H1 (cell line): ENCODE data around the gene LCN10. TPM values are rescaled to one million over a fixed set of nuclear protein-coding genes. Genes with fewer than 3 reads are reported as not detected.

Source experiments
- CTCF ChIA-PET: fragments of 300-600 bp; sonication (Branson Sonifier 250); formaldehyde crosslinking; loops from one replicate; lab custom pipeline; 2021; ENCODE audit not compliant: partially characterized antibody; lab: Charles Lee
- POLR2A ChIA-PET: fragments of 300-600 bp; sonication (Branson Sonifier 250); formaldehyde crosslinking; loops from one replicate; lab custom pipeline; 2021; ENCODE audit warnings: inconsistent platforms; ENCODE audit not compliant: partially characterized antibody; lab: Charles Lee
- DNase-seq, 2 experiments: peaks; one replicate each; pipeline versions ENCODE4 v3.0.0 to v3.0.0-alpha.2; 2010 to 2022; ENCODE audit warnings: low spot score in 2 of 2, low read depth in 1 of 2, mixed read lengths in 1 of 2
- FAIRE-seq: peaks from 2 replicates; lab custom pipeline; 2011; peaks lifted over from hg19 to GRCh38; lab: Jason Lieb, UNC
- H2AFZ ChIP-seq: 2 replicates; pipeline ENCODE4 v1.8.1; 2012; ENCODE audit warnings: low read length, inconsistent platforms
- H2AK5ac ChIP-seq: 2 replicates; pipeline ENCODE4 v1.6.1; 2013; ENCODE audit warnings: low read depth, low read length
- H2BK120ac ChIP-seq: replicated peaks from 2 replicates; pipeline ENCODE3; 2013; ENCODE audit warnings: low read depth, low read length, inconsistent platforms
- H2BK12ac ChIP-seq: 2 replicates; pipeline ENCODE4 v1.6.1; 2013; ENCODE audit warnings: low read depth, low read length
- H2BK15ac ChIP-seq: 2 replicates; pipeline ENCODE4 v1.6.1; 2013; ENCODE audit warnings: low read length
- H2BK20ac ChIP-seq: 2 replicates; pipeline ENCODE4 v1.6.1; 2013; ENCODE audit warnings: low read length
- H2BK5ac ChIP-seq: 2 replicates; pipeline ENCODE4 v1.6.1; 2013; ENCODE audit warnings: low read depth, low read length
- H3K14ac ChIP-seq: 2 replicates; pipeline ENCODE4 v1.6.1; 2013; ENCODE audit warnings: inconsistent platforms; ENCODE audit not compliant: insufficient read length
- H3K18ac ChIP-seq: 2 replicates; pipeline ENCODE4 v1.6.1; 2013; ENCODE audit warnings: low read length; ENCODE audit errors: extremely low read depth
- H3K23ac ChIP-seq: 2 replicates; pipeline ENCODE4 v1.6.1; 2013; ENCODE audit warnings: inconsistent platforms; ENCODE audit not compliant: insufficient read length
- H3K23me2 ChIP-seq: 2 replicates; pipeline ENCODE4 v1.6.1; 2013; ENCODE audit warnings: low read depth, low read length
- H3K27ac ChIP-seq: 2 replicates; pipeline ENCODE4 v1.6.1; 2011; ENCODE audit warnings: low read depth, low read length, inconsistent platforms
- H3K27me3 ChIP-seq, 4 experiments: replicated peaks in 1 of 4; 1 replicate in 1 of 4; 2 replicates in 3 of 4; pipeline versions ENCODE4 v1.6.1 to v1.8.1; 2011 to 2013; ENCODE audit warnings: low read length in 3 of 4, mild to moderate bottlenecking in 3 of 4, inconsistent platforms in 2 of 4, mixed read lengths in 2 of 4, moderate library complexity in 1 of 4; ENCODE audit not compliant: control insufficient read depth in 3 of 4, insufficient read depth in 3 of 4; ENCODE audit errors: extremely low read depth in 1 of 4
- H3K36me3 ChIP-seq, 4 experiments: 2 replicates each; pipeline versions ENCODE4 v1.6.1 to v1.8.1; 2011 to 2013; ENCODE audit warnings: mild to moderate bottlenecking in 4 of 4, low read length in 3 of 4, moderate library complexity in 2 of 4, control low read depth in 1 of 4, inconsistent platforms in 1 of 4; ENCODE audit not compliant: insufficient read depth in 4 of 4, control insufficient read depth in 2 of 4
- H3K4ac ChIP-seq: replicated peaks from 2 replicates; pipeline ENCODE3; 2013; ENCODE audit warnings: low read length, low read depth, mixed read lengths, inconsistent platforms; ENCODE audit not compliant: insufficient read length
- H3K4me1 ChIP-seq, 4 experiments: replicated peaks in 1 of 4; 1 replicate in 1 of 4; 2 replicates in 3 of 4; pipeline versions ENCODE4 v1.6.1 to v1.8.1; 2011 to 2013; ENCODE audit warnings: low read length in 3 of 4, inconsistent platforms in 2 of 4, mixed read lengths in 1 of 4; ENCODE audit not compliant: insufficient read depth in 4 of 4, control insufficient read depth in 3 of 4
- H3K4me2 ChIP-seq, 2 experiments: 2 replicates each; pipeline versions ENCODE4 v1.6.1 to v1.8.1; 2011 to 2013; ENCODE audit warnings: low read depth in 2 of 2, low read length in 2 of 2, control low read depth in 1 of 2, inconsistent platforms in 1 of 2, mild to moderate bottlenecking in 1 of 2; ENCODE audit not compliant: insufficient read depth in 1 of 2
- H3K4me3 ChIP-seq, 4 experiments: fragments of 200-600, 300-600 bp in 1 of 4; sonication (generic), shearing (Covaris generic), sonication (Bioruptor Twin) in 1 of 4; 2 replicates each; pipeline versions ENCODE4 v1.5.1 to v1.8.1; 2011 to 2016; ENCODE audit warnings: low read length in 4 of 4, low read depth in 3 of 4, control low read depth in 2 of 4, inconsistent platforms in 2 of 4, mild to moderate bottlenecking in 2 of 4, mixed read lengths in 1 of 4, moderate library complexity in 1 of 4; ENCODE audit not compliant: insufficient read depth in 2 of 4; ENCODE audit errors: extremely low read depth in 1 of 4
- H3K56ac ChIP-seq: replicated peaks from 2 replicates; pipeline ENCODE3; 2013; ENCODE audit warnings: low read depth, mild to moderate bottlenecking, mixed read lengths, low read length, inconsistent platforms; ENCODE audit not compliant: insufficient read length
- H3K79me1 ChIP-seq: 2 replicates; pipeline ENCODE4 v1.6.1; 2013; ENCODE audit warnings: low read depth, low read length, control low read depth
- H3K79me2 ChIP-seq, 2 experiments: 2 replicates each; pipeline versions ENCODE4 v1.6.1 to v1.8.1; 2012 to 2013; ENCODE audit warnings: low read length in 2 of 2, mild to moderate bottlenecking in 2 of 2, inconsistent platforms in 1 of 2; ENCODE audit not compliant: insufficient read depth in 2 of 2, control insufficient read depth in 1 of 2
- H3K9ac ChIP-seq, 4 experiments: replicated peaks in 1 of 4; 1 replicate in 1 of 4; 2 replicates in 3 of 4; pipeline versions ENCODE4 v1.6.1 to v1.8.1; 2011 to 2013; ENCODE audit warnings: low read depth in 3 of 4, low read length in 3 of 4, control low read depth in 2 of 4, mild to moderate bottlenecking in 2 of 4, moderate library complexity in 2 of 4, inconsistent platforms in 1 of 4; ENCODE audit errors: extremely low read depth in 1 of 4
- H3K9me3 ChIP-seq, 2 experiments: 2 replicates each; pipeline versions ENCODE4 v1.6.1 to v1.8.1; 2012 to 2013; ENCODE audit warnings: mild to moderate bottlenecking in 2 of 2, moderate library complexity in 2 of 2, control low read depth in 1 of 2, inconsistent platforms in 1 of 2, low read depth in 1 of 2, low read length in 1 of 2, mixed read lengths in 1 of 2; ENCODE audit not compliant: insufficient read depth in 2 of 2
- H4K20me1 ChIP-seq, 2 experiments: replicated peaks in 1 of 2; 2 replicates each; pipeline versions ENCODE3 to v1.8.1; 2011 to 2013; ENCODE audit warnings: inconsistent platforms in 2 of 2, low read length in 2 of 2, mild to moderate bottlenecking in 1 of 2; ENCODE audit not compliant: insufficient read depth in 2 of 2, control insufficient read depth in 1 of 2
- H4K5ac ChIP-seq: 2 replicates; pipeline ENCODE4 v1.6.1; 2013; ENCODE audit warnings: low read length, low read depth, mixed read lengths, inconsistent platforms; ENCODE audit not compliant: insufficient read length
- H4K8ac ChIP-seq: 2 replicates; pipeline ENCODE4 v1.8.0; 2013; ENCODE audit warnings: mild to moderate bottlenecking, moderate library complexity, low read length, inconsistent platforms; ENCODE audit not compliant: insufficient read depth; ENCODE audit errors: extremely low read depth
- H4K91ac ChIP-seq: replicated peaks from 2 replicates; pipeline ENCODE3; 2013; ENCODE audit warnings: low read length, mixed read lengths, inconsistent platforms; ENCODE audit not compliant: insufficient read length
- CTBP2 ChIP-seq: IDR thresholded peaks from 2 replicates; pipeline ENCODE4 v1.7.0; 2011; ENCODE audit warnings: borderline replicate concordance, mild to moderate bottlenecking, moderate library complexity, mixed read lengths, low read length; ENCODE audit not compliant: insufficient read depth, insufficient read length
- HDAC6 ChIP-seq: IDR thresholded peaks from one replicate; pipeline ENCODE4 v1.7.1; 2012; ENCODE audit warnings: low read depth, mild to moderate bottlenecking, inconsistent platforms, low read length, moderate library complexity
- POLR2AphosphoS5 ChIP-seq: IDR thresholded peaks from 2 replicates; pipeline ENCODE4 v1.6.1; 2011; ENCODE audit warnings: low read depth, low read length
- WGBS, 2 experiments: shearing (Covaris generic) in 1 of 2; methylation state at CpG; one replicate each; pipeline versions ENCODE4 v1.1.6 to v1.1.7; 2013 to 2015; ENCODE audit warnings: low lambda C conversion rate in 2 of 2, mixed read lengths in 2 of 2, inconsistent platforms in 1 of 2, low coverage in 1 of 2, missing lambda C conversion rate in 1 of 2; ENCODE audit not compliant: insufficient replicate concordance in 2 of 2, insufficient coverage in 1 of 2, insufficient read length in 1 of 2; ENCODE audit errors: extremely low coverage in 1 of 2, missing lambda C conversion rate in 1 of 2; 5-methylcytosine and 5-hydroxymethylcytosine counted together
- polyA plus RNA-seq, 7 experiments: library from polyadenylated mRNA; depleted of rRNA in 3 of 7; stranded (reverse) in 5 of 7; unstranded in 2 of 7; fragments of >200 nt in 5 of 7; fragments of 200-250 nt in 2 of 7; gene quantifications; 1 replicate in 5 of 7; 2 replicates in 1 of 7; 4 replicates in 1 of 7; pipeline versions ENCODE4 v1.2.1 to v1.2.3, GENCODE V29; 2011 to 2013; ENCODE audit warnings: missing spikeins in 2 of 7, mixed read lengths in 2 of 7
- total RNA-seq: library from RNA; stranded (reverse); fragmentation: NEBNext Ultra II Directional; extraction: Animal tissue kit (Norgen Biotek cat#: 25700); gene quantifications from 2 replicates; pipeline ENCODE4 v1.2.1, GENCODE V29; 2021

Gene LCN10
- total and polyA plus RNA-seq, 2 of the 8 experiments (the other 6 are each of a cell fraction or from before 2014, with no cell fraction given) = 2.6 to 2.8 TPM

- Histone ChIP-seq H3K23ac (no peak overlapping the region), H2BK120ac (no peak overlapping the region), H3K27ac (no peak overlapping the region), H3K9me3 (no peaks in the 10 kb centered on the region; a peak in 1 of 4 replicates), H3K36me3 (no peaks in the 10 kb centered on the region), H3K4me2 (no peak overlapping the region), H4K8ac (0 out of 2 replicates have a peak overlapping the region, but pooled peaks have one; percentile 68), H2BK20ac (no peak overlapping the region; the same call in 1 of the 2 replicates), H3K79me2 (no peaks in the 10 kb centered on the region), H3K4me1 (peaks cover 0 to 20% (median 8%) of the 10 kb centered on the region in 4 experiments; a peak in 6 of 7 replicates), H2AK5ac (no peak overlapping the region), H2BK5ac (no peak overlapping the region), H2BK15ac (no peak overlapping the region; the same call in 1 of the 2 replicates), H3K27me3 (peaks cover 0 to 4% (median 0%) of the 10 kb centered on the region in 4 experiments; a peak in 3 of 7 replicates), H2AFZ (no peak overlapping the region), H4K5ac (no peak overlapping the region), H3K23me2 (no peaks in the 10 kb centered on the region; the same call in 1 of the 2 replicates), H3K79me1 (no peaks in the 10 kb centered on the region), H4K91ac (no peak overlapping the region), H3K4me3 (no peak overlapping the region), H4K20me1 (no peaks in the 10 kb centered on the region), H3K56ac (no peak overlapping the region), H3K9ac (no peak overlapping the region), H3K4ac (no peak overlapping the region), H3K14ac (no peak overlapping the region), H3K18ac (no peak overlapping the region), H2BK12ac (no peak overlapping the region)
- 98% methylated on average over 10 of the region's 16 CpGs; no CpG with 5 or more reads in 1 of the 2 experiments for WGBS, 2 experiments
- no peak for FAIRE-seq
- ChIA-PET CTCF (interaction anchor here (0.7 to 4.8 kb wide), 3 partner anchors 12 to 84 kb away, joined by 3 to 33 read pairs (median 5); partner anchors contain the start of gene LCN8), POLR2A (interaction anchor here (1.3 to 11.7 kb wide), 2 partner anchors 11 to 17 kb away, joined by 3 to 137 read pairs; no protein-coding TSS in a partner anchor)
- DNase-seq = no peak
- TF ChIP-seq POLR2AphosphoS5 (no peak), HDAC6 (no peak), CTBP2 (no peak)
These were observed 2.2 kb downstream of the LCN10 start for GRCh38 chr9:136740491-136740890.
